Fibroblast of lung (primary cell): Measurements from ENCODE around the gene SLC38A10.

Source experiments
- EZH2 ChIP-seq: IDR thresholded peaks from 2 replicates; pipeline ENCODE4 v1.5.1; 2012; ENCODE audit warnings: low read length, control low read depth, mild to moderate bottlenecking; ENCODE audit errors: missing control alignments
- TF ChIP-seq, protein P1 (sequence below), 2 donors: IDR thresholded peaks in 1 of 2; conservative IDR thresholded peaks in 1 of 2; 1 replicate in 1 of 2; 2 replicates in 1 of 2; pipeline ENCODE4 v1.5.1; 2011 to 2012; ENCODE audit warnings: low read length in 2 of 2, control low read depth in 1 of 2, inconsistent platforms in 1 of 2, low read depth in 1 of 2, mild to moderate bottlenecking in 1 of 2

GRCh38 chr17:81236784-81237183 is 58.3 kb downstream of the SLC38A10 start:
- TF ChIP-seq, protein P1, sequence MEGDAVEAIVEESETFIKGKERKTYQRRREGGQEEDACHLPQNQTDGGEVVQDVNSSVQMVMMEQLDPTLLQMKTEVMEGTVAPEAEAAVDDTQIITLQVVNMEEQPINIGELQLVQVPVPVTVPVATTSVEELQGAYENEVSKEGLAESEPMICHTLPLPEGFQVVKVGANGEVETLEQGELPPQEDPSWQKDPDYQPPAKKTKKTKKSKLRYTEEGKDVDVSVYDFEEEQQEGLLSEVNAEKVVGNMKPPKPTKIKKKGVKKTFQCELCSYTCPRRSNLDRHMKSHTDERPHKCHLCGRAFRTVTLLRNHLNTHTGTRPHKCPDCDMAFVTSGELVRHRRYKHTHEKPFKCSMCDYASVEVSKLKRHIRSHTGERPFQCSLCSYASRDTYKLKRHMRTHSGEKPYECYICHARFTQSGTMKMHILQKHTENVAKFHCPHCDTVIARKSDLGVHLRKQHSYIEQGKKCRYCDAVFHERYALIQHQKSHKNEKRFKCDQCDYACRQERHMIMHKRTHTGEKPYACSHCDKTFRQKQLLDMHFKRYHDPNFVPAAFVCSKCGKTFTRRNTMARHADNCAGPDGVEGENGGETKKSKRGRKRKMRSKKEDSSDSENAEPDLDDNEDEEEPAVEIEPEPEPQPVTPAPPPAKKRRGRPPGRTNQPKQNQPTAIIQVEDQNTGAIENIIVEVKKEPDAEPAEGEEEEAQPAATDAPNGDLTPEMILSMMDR (conservative IDR thresholded peaks at IDR 0.05 in 1 of 2, IDR thresholded peaks at IDR 0.05 in 1 of 2; ENCODE audit: low read depth in 1 of 2, low read length in 2 of 2), result no peak
- TF ChIP-seq EZH2, result no peak
